Measurements from ENCODE around the gene GTF2H1.

- TF ChIP-seq CTCF (conservative IDR thresholded peaks at IDR 0.05; ENCODE audit: low read length): no peak
- no peak for TF ChIP-seq EZH2phosphoT487 (IDR thresholded peaks at IDR 0.05; ENCODE audit: borderline replicate concordance)
Observed at GRCh38 chr11:18383388-18384156, 61.2 kb downstream of the GTF2H1 start.
